Prostate gland (tissue), 2 donors: ENCODE data around the gene WBP1.

Experiments
- POLR2A ChIP-seq: fragments of 450-650 bp; IDR thresholded peaks from one replicate; pipeline ENCODE4 v1.6.1; 2016; ENCODE audit warnings: antibody characterized with exemption, mild to moderate bottlenecking
- TF ChIP-seq, protein P1 (sequence below), 4 experiments: fragments of 200-600 bp in 2 of 4; fragments of 450-650 bp in 2 of 4; sonication (generic) in 2 of 4; IDR thresholded peaks; 1 replicate in 3 of 4; 2 replicates in 1 of 4; pipeline ENCODE4 v1.5.1; 2016 to 2019; ENCODE audit warnings: antibody characterized with exemption in 4 of 4, mild to moderate bottlenecking in 2 of 4, moderate library complexity in 2 of 4

DNA sequence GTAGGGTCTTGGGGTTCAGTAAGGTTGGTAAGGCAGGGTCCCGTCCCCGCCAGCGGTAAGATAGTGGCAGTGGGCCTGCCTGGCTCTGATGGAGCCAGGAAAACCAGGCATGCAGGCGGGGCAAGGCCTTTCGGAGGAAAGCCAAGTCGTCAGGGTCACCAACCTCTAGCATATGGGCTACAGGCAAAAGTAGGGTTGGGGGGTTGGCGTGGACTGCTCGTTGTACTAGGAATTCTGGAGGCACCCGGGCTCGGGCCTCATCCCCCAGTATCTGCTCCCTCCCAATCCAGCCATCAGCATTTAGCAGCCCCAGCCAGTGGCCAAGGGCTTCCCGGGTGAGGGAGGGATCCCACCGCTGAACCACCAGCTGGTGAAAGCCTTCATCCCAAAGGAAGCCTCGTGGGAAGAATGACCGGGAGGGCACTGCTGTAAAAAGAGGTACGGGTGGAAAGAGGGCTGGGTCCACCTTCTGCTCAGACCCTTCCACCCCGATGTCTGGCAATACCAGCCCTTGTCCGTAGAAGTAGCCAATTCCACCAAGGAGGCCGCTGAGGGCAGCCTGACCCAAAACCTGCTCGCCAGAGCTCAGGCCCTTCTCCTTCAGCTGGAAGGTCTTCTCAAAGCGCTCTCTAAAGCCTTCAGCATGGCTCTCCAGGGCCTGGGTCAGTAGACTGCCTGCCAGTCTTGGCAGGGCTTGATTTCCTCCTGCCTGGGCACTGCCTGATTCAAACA lies 4.0 kb downstream of the WBP1 start:
- TF ChIP-seq, protein P1, sequence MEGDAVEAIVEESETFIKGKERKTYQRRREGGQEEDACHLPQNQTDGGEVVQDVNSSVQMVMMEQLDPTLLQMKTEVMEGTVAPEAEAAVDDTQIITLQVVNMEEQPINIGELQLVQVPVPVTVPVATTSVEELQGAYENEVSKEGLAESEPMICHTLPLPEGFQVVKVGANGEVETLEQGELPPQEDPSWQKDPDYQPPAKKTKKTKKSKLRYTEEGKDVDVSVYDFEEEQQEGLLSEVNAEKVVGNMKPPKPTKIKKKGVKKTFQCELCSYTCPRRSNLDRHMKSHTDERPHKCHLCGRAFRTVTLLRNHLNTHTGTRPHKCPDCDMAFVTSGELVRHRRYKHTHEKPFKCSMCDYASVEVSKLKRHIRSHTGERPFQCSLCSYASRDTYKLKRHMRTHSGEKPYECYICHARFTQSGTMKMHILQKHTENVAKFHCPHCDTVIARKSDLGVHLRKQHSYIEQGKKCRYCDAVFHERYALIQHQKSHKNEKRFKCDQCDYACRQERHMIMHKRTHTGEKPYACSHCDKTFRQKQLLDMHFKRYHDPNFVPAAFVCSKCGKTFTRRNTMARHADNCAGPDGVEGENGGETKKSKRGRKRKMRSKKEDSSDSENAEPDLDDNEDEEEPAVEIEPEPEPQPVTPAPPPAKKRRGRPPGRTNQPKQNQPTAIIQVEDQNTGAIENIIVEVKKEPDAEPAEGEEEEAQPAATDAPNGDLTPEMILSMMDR (IDR thresholded peaks at IDR 0.05), result no peak
- TF ChIP-seq POLR2A, result no peak
